MCF 10A (cell line): ENCODE results near the gene SMIM9. TPM values are rescaled to one million over a fixed set of nuclear protein-coding genes. Genes with fewer than 3 reads are reported as not detected.
"Not testable (repeated sequence)": the region's sequence is repeated elsewhere in the genome, so short reads cannot be mapped to it uniquely, and the experiment has no call there.

Experiments
- Bru-seq: library from RNA; stranded (reverse); fragments of 400-500 nt; gene quantifications from one replicate; lab custom pipeline; 2021; lab: Mats Ljungman, UMichigan
- BruChase-seq, 2 experiments: library from RNA; stranded (reverse); fragments of 400-500 nt; gene quantifications; one replicate each; lab custom pipeline; 2021; lab: Mats Ljungman, UMichigan
- BruUV-seq: library from RNA; stranded (reverse); fragments of 400-500 nt; replicated peaks from 2 replicates; lab custom pipeline; 2021; lab: Mats Ljungman, UMichigan
- CTCF ChIA-PET: fragments of 300-600 bp; sonication (Branson Sonifier 250); formaldehyde crosslinking; extraction: SDS; loops from one replicate; lab custom pipeline; 2021; ENCODE audit warnings: antibody characterized with exemption, inconsistent platforms; lab: Yijun Ruan, JAX
- POLR2A ChIA-PET: fragments of 300-600, 350-650 bp; sonication (Branson Sonifier 250); formaldehyde crosslinking; extraction: SDS; loops from one replicate; lab custom pipeline; 2020; ENCODE audit warnings: antibody characterized with exemption, inconsistent platforms; lab: Yijun Ruan, JAX
- DNase-seq: peaks from one replicate; pipeline ENCODE4 v3.0.0-alpha.2; 2018; ENCODE audit not compliant: unreplicated experiment
- H3K27ac Mint-ChIP-seq: one replicate; pipeline ENCODE4 v1.8.0; 2022; ENCODE audit warnings: mild to moderate bottlenecking, low read depth, mixed read lengths; ENCODE audit not compliant: unreplicated experiment
- H3K27me3 Mint-ChIP-seq: one replicate; pipeline ENCODE4 v1.8.0; 2022; ENCODE audit warnings: mixed read lengths; ENCODE audit not compliant: insufficient read depth, unreplicated experiment
- H3K36me3 Mint-ChIP-seq: one replicate; pipeline ENCODE4 v1.8.0; 2022; ENCODE audit warnings: mild to moderate bottlenecking, moderate library complexity, mixed read lengths; ENCODE audit not compliant: insufficient read depth, unreplicated experiment
- H3K4me1 Mint-ChIP-seq: one replicate; pipeline ENCODE4 v1.8.0; 2022; ENCODE audit warnings: mixed read lengths; ENCODE audit not compliant: insufficient read depth, unreplicated experiment
- H3K4me3 Mint-ChIP-seq: one replicate; pipeline ENCODE4 v1.8.0; 2022; ENCODE audit warnings: mild to moderate bottlenecking, moderate library complexity, mixed read lengths; ENCODE audit not compliant: unreplicated experiment
- H3K9me3 Mint-ChIP-seq: one replicate; pipeline ENCODE4 v1.8.0; 2022; ENCODE audit warnings: mixed read lengths; ENCODE audit not compliant: unreplicated experiment
- CTCF ChIP-seq: fragments of 200-600 bp; IDR thresholded peaks from one replicate; pipeline ENCODE4 v1.8.0; 2022; ENCODE audit warnings: antibody characterized with exemption, mild to moderate bottlenecking; ENCODE audit not compliant: unreplicated experiment
- intact Hi-C: fragments of 100-400 bp; cut with micrococcal nuclease; formaldehyde crosslinking; loops from 2 replicates; pipeline ENCODE4 v1.14.1; 2022
- long read RNA-seq: library from polyadenylated mRNA; stranded (forward); transcript quantifications from one replicate; pipeline ENCODE4 v2.0.0, GENCODE V29; 2022
- total RNA-seq: library from RNA; stranded (reverse); gene quantifications from 2 replicates; pipeline ENCODE4 v1.2.3, GENCODE V29; 2022

Gene SMIM9
- total RNA-seq = not detected in 2 replicates
- percentile 22 among the genes with signal in this experiment for Bru-seq, nascent RNA
- BruChase-seq, experiment 1, labeled RNA remaining after a 6-hour chase = percentile 21 among the genes with signal in this experiment
- BruChase-seq, experiment 2, labeled RNA remaining after a 2-hour chase = percentile 30 among the genes with signal in this experiment
- long read RNA-seq = 0 reads

GRCh38 chrX:154834562-154834961 is at the start of gene SMIM9:
Gene SMIM9, minus strand, starts transcription at chrX:154834662. Its CDS starts 3,806 bp downstream, at chrX:154830856.
- no TSS peak for BruUV-seq
- no peak within 1 kb of the TSS for H3K27ac Mint-ChIP-seq
- DNase-seq = no peak
- no peaks in the 10 kb centered on the region for H3K9me3 Mint-ChIP-seq
- intact Hi-C loops = no loop called here
- H3K4me3 Mint-ChIP-seq = no peak within 1 kb of the TSS
- peaks cover 60% of the 10 kb centered on the region for H3K27me3 Mint-ChIP-seq
- no peaks in the 10 kb centered on the region for H3K4me1 Mint-ChIP-seq
- TF ChIP-seq CTCF = no peak
- H3K36me3 Mint-ChIP-seq = no peaks in the 10 kb centered on the region
- ChIA-PET CTCF (interaction anchor here (1.0 to 2.0 kb wide), 4 partner anchors 38 to 461 kb away, joined by 3 to 11 read pairs (median 3); no protein-coding TSS in a partner anchor), POLR2A (no interaction called here)

GRCh38 chrX:154884069-154884468 is 49.6 kb upstream of the SMIM9 start:
- H3K27me3 Mint-ChIP-seq, DNase-seq, H3K4me1 Mint-ChIP-seq, BruUV-seq, H3K27ac Mint-ChIP-seq, CTCF ChIA-PET, H3K36me3 Mint-ChIP-seq, H3K4me3 Mint-ChIP-seq, intact Hi-C loops, POLR2A ChIA-PET, H3K9me3 Mint-ChIP-seq: not testable (repeated sequence)

GRCh38 chrX:154873329-154873728 is 38.9 kb upstream of the SMIM9 start:
- ChIA-PET CTCF (no interaction called here), POLR2A (no interaction called here)
- H3K4me1 Mint-ChIP-seq = no peaks in the 10 kb centered on the region
- no peaks in the 10 kb centered on the region for H3K36me3 Mint-ChIP-seq
- no peak for TF ChIP-seq CTCF
- no peak for DNase-seq
- BruUV-seq = no TSS peak
- peaks cover 15% of the 10 kb centered on the region for H3K9me3 Mint-ChIP-seq
- intact Hi-C loops = no loop called here
- H3K27me3 Mint-ChIP-seq = peaks cover 16% of the 10 kb centered on the region
- H3K4me3 Mint-ChIP-seq = no peak overlapping the region
- H3K27ac Mint-ChIP-seq = no peak overlapping the region

GRCh38 chrX:154868522-154868921 is 34.1 kb upstream of the SMIM9 start:
- CTCF ChIA-PET, H3K27ac Mint-ChIP-seq, H3K36me3 Mint-ChIP-seq, H3K4me1 Mint-ChIP-seq, BruUV-seq, DNase-seq, POLR2A ChIA-PET, intact Hi-C loops, H3K4me3 Mint-ChIP-seq: not testable (repeated sequence)
- H3K9me3 Mint-ChIP-seq = peaks cover 47% of the 10 kb centered on the region
- H3K27me3 Mint-ChIP-seq = peaks cover 18% of the 10 kb centered on the region

- POLR2A ChIA-PET = interaction anchor here (0.7 kb wide), 1 partner anchor 1682 kb away, joined by 3 read pairs; no protein-coding TSS in a partner anchor
- no peak for DNase-seq
- intact Hi-C loops = no loop called here
- H3K36me3 Mint-ChIP-seq = peaks cover 8% of the 10 kb centered on the region
- BruUV-seq = no TSS peak
- peaks cover 3% of the 10 kb centered on the region for H3K27me3 Mint-ChIP-seq
- no peak overlapping the region for H3K27ac Mint-ChIP-seq
- H3K4me3 Mint-ChIP-seq = no peak overlapping the region
- TF ChIP-seq CTCF = no peak
- no peaks in the 10 kb centered on the region for H3K4me1 Mint-ChIP-seq
- peaks cover 4% of the 10 kb centered on the region for H3K9me3 Mint-ChIP-seq
- CTCF ChIA-PET = interaction anchor here (0.6 kb wide), 1 partner anchor 129 kb away, joined by 3 read pairs; no protein-coding TSS in a partner anchor
Measured at GRCh38 chrX:154855256-154855655, 20.8 kb upstream of the SMIM9 start.
